OCI-LY1 (cell line): ENCODE data around the gene PLEKHA8.

Source experiments
- H2AFZ ChIP-seq: fragments of 200-600 bp; sonication (generic), shearing (Covaris generic); 2 replicates; pipeline ENCODE4 v1.6.0; 2014; ENCODE audit warnings: antibody characterized with exemption, mild to moderate bottlenecking, low read length
- H3F3A ChIP-seq: fragments of 200-600 bp; sonication (generic), shearing (Covaris generic); 2 replicates; pipeline ENCODE4 v1.6.0; 2014; ENCODE audit warnings: mild to moderate bottlenecking, antibody characterized with exemption, low read length, moderate library complexity; ENCODE audit not compliant: insufficient read depth
- H3K27ac ChIP-seq: fragments of 200-600 bp; sonication (generic); 2 replicates; pipeline ENCODE4 v1.5.1; 2014; ENCODE audit warnings: low read length, mixed run types, mild to moderate bottlenecking, low read depth; ENCODE audit not compliant: poor library complexity, severe bottlenecking
- H3K27me3 ChIP-seq: fragments of 200-600 bp; sonication (generic); 2 replicates; pipeline ENCODE4 v1.6.0; 2014; ENCODE audit warnings: antibody characterized with exemption, mild to moderate bottlenecking, low read length, moderate library complexity; ENCODE audit not compliant: insufficient read depth
- H3K36me3 ChIP-seq: fragments of 200-600 bp; sonication (generic); 2 replicates; pipeline ENCODE4 v1.6.1; 2014; ENCODE audit warnings: mild to moderate bottlenecking, antibody characterized with exemption, low read length, moderate library complexity, mixed read lengths; ENCODE audit not compliant: insufficient read depth
- H3K4me1 ChIP-seq: fragments of 200-600 bp; sonication (generic); 2 replicates; pipeline ENCODE4 v1.5.1; 2014; ENCODE audit warnings: mild to moderate bottlenecking, low read length, moderate library complexity; ENCODE audit not compliant: insufficient read depth, severe bottlenecking
- H3K4me2 ChIP-seq: fragments of 200-600 bp; sonication (generic), shearing (Covaris generic); 2 replicates; pipeline ENCODE4 v1.6.1; 2014; ENCODE audit warnings: low read length
- H3K4me3 ChIP-seq: fragments of 200-600 bp; sonication (generic); 2 replicates; pipeline ENCODE4 v1.5.1; 2014; ENCODE audit warnings: low read length, low read depth, mild to moderate bottlenecking, mixed read lengths; ENCODE audit not compliant: poor library complexity, severe bottlenecking
- H3K79me2 ChIP-seq: fragments of 200-600 bp; shearing (Covaris generic); 2 replicates; pipeline ENCODE4 v1.6.1; 2016; ENCODE audit warnings: mixed run types, low read length, mixed read lengths; ENCODE audit not compliant: insufficient read depth
- H3K9ac ChIP-seq: fragments of 200-600 bp; sonication (generic), shearing (Covaris generic); 2 replicates; pipeline ENCODE4 v1.6.1; 2014; ENCODE audit warnings: mild to moderate bottlenecking, low read length, mixed read lengths
- H3K9me2 ChIP-seq: fragments of 200-600 bp; sonication (generic), shearing (Covaris generic); 2 replicates; pipeline ENCODE4 v1.6.1; 2014; ENCODE audit warnings: low read depth, mild to moderate bottlenecking, low read length, mixed read lengths
- H3K9me3 ChIP-seq: fragments of 200-600 bp; shearing (Covaris generic); 2 replicates; pipeline ENCODE4 v1.6.1; 2014; ENCODE audit warnings: low read length, mixed read lengths
- H4K20me1 ChIP-seq: fragments of 200-600 bp; sonication (generic), shearing (Covaris generic); 2 replicates; pipeline ENCODE4 v1.6.0; 2016; ENCODE audit warnings: mild to moderate bottlenecking, low read length; ENCODE audit not compliant: insufficient read depth
- EZH2 ChIP-seq: fragments of 200-600 bp; sonication (generic), shearing (Covaris generic); IDR thresholded peaks from 2 replicates; pipeline ENCODE4 v1.8.0; 2017; ENCODE audit warnings: borderline replicate concordance, mixed run types, mild to moderate bottlenecking, antibody characterized with exemption, low read length, moderate library complexity, mixed read lengths
- TF ChIP-seq, protein P1 (sequence below): fragments of 200-600 bp; sonication (generic), shearing (Covaris generic); IDR thresholded peaks from 2 replicates; pipeline ENCODE4 v1.5.1; 2017; ENCODE audit warnings: mild to moderate bottlenecking, antibody characterized with exemption, low read length, moderate library complexity, mixed read lengths

The PLEKHA8 gene

DNA sequence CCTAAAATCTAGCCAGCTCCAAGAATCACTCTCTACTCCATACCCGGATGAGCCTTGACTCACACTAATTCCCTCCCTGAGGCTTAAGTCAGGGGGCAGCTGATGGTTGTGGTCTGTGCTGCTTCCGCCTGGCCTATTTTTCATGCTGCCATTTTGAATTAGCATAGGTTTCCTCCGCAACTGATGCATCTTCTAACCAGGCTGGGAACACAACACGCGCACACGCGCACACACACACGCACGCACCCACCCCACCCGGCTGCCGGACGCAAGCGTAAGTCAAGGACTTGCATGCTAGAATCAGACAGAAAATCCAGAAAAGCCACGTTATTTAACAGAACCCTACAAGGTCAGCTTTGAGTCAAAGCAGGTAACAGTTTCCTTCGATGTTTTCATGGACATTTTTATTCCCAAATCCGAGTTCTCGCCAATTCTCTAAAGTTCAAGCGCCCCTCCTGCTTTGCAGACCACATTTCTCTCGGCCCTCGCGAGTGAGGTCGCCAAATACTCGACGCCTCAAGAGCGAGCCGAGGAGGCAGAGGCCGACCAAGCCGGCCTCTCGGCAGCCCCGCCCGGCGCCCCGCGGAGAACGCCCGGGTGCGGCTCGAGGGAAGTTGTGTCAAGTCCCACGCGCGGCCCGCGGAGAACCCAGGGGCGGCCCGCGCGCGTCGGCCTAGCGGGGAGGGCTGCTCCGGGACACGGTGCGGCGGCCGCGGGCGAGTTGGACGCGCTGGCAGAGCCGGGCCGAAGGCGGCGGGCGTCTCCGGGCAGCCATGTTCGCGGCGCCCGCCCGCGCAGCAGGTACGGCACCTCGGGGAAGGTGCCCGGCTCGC lies 39.6 kb upstream of the PLEKHA8 start:
- Histone ChIP-seq H3K4me3 (peak overlapping the region; percentile 90), H3K9ac (peak overlapping the region; percentile 96), H3K79me2 (peaks cover 27% of the 10 kb centered on the region), H3K9me3 (peaks cover 4% of the 10 kb centered on the region; the same call in 1 of the 2 replicates), H3K27ac (peak overlapping the region; percentile 87), H3F3A (no peaks in the 10 kb centered on the region), H4K20me1 (no peaks in the 10 kb centered on the region), H3K27me3 (no peaks in the 10 kb centered on the region), H2AFZ (peak overlapping the region; percentile 80; the same call in 1 of the 2 replicates), H3K4me2 (peak overlapping the region; percentile 81), H3K36me3 (no peaks in the 10 kb centered on the region; the same call in 1 of the 2 replicates), H3K9me2 (no peaks in the 10 kb centered on the region), H3K4me1 (peaks cover 42% of the 10 kb centered on the region)
- TF ChIP-seq, protein P1, sequence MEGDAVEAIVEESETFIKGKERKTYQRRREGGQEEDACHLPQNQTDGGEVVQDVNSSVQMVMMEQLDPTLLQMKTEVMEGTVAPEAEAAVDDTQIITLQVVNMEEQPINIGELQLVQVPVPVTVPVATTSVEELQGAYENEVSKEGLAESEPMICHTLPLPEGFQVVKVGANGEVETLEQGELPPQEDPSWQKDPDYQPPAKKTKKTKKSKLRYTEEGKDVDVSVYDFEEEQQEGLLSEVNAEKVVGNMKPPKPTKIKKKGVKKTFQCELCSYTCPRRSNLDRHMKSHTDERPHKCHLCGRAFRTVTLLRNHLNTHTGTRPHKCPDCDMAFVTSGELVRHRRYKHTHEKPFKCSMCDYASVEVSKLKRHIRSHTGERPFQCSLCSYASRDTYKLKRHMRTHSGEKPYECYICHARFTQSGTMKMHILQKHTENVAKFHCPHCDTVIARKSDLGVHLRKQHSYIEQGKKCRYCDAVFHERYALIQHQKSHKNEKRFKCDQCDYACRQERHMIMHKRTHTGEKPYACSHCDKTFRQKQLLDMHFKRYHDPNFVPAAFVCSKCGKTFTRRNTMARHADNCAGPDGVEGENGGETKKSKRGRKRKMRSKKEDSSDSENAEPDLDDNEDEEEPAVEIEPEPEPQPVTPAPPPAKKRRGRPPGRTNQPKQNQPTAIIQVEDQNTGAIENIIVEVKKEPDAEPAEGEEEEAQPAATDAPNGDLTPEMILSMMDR = no peak
- TF ChIP-seq EZH2 = no peak

- Histone ChIP-seq H3K4me2 (peak within 1 kb of the TSS; percentile 81), H3K9me3 (peaks cover 4% of the 10 kb centered on the region; the same call in 1 of the 2 replicates), H3K79me2 (peaks cover 21% of the 10 kb centered on the region), H3F3A (no peaks in the 10 kb centered on the region), H3K4me3 (peak within 1 kb of the TSS; percentile 90), H3K27ac (peak within 1 kb of the TSS; percentile 87), H2AFZ (peak within 1 kb of the TSS; percentile 80), H3K36me3 (no peaks in the 10 kb centered on the region; the same call in 1 of the 2 replicates), H3K4me1 (peaks cover 42% of the 10 kb centered on the region), H3K27me3 (no peaks in the 10 kb centered on the region), H3K9ac (peak within 1 kb of the TSS; percentile 96), H3K9me2 (no peaks in the 10 kb centered on the region), H4K20me1 (no peaks in the 10 kb centered on the region)
- TF ChIP-seq, protein P1 = no peak
- TF ChIP-seq EZH2 = no peak
These were observed 38.8 kb upstream of the PLEKHA8 start, which contains the start of gene SCRN1 for GRCh38 chr7:29989257-29989995. SCRN1 (minus strand) TSS chr7:29989801; CDS start chr7:29969067, 20,734 bp downstream.

DNA sequence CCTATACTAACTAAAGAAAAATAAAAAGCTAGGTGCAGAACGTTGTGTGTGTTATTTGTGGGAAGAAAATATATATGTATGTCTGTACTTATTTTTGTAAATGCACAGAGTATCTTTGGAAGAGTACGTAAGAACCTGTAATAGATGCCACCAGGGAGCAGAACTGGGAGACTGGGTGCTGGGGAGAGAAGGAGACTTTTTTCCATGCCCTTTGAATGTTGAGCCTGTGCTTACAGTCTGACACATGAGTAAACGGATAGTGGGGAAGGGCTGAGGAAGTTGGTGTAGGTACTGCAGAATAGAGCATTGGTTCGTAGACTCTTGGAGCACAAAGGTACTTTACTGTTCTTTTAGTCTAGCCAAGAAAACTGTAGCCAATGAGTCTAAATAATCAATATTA lies 37.3 kb upstream of the PLEKHA8 start:
- H2AFZ ChIP-seq = no peak overlapping the region
- no peak overlapping the region for H3K4me3 ChIP-seq
- no peaks in the 10 kb centered on the region; the same call in 1 of the 2 replicates for H3K36me3 ChIP-seq
- H3K27me3 ChIP-seq = no peaks in the 10 kb centered on the region
- TF ChIP-seq EZH2 = no peak
- TF ChIP-seq, protein P1 = no peak
- peaks cover 8% of the 10 kb centered on the region; the same call in 1 of the 2 replicates for H3K9me3 ChIP-seq
- H3K79me2 ChIP-seq = peaks cover 14% of the 10 kb centered on the region
- H3K27ac ChIP-seq = no peak overlapping the region
- no peak overlapping the region for H3K4me2 ChIP-seq
- no peaks in the 10 kb centered on the region for H4K20me1 ChIP-seq
- H3K4me1 ChIP-seq = peaks cover 37% of the 10 kb centered on the region
- H3K9ac ChIP-seq = no peak overlapping the region
- no peaks in the 10 kb centered on the region for H3F3A ChIP-seq
- H3K9me2 ChIP-seq = no peaks in the 10 kb centered on the region
